OCI-LY1 (cell line): ENCODE results near the gene SAP30BP.
A peak's percentile ranks its signal among the peaks of the same experiment; 100 is the strongest.

ENCODE experiments used
- H2AFZ ChIP-seq: fragments of 200-600 bp; sonication (generic), shearing (Covaris generic); 2 replicates; pipeline ENCODE4 v1.6.0; 2014; ENCODE audit warnings: antibody characterized with exemption, mild to moderate bottlenecking, low read length
- H3F3A ChIP-seq: fragments of 200-600 bp; sonication (generic), shearing (Covaris generic); 2 replicates; pipeline ENCODE4 v1.6.0; 2014; ENCODE audit warnings: mild to moderate bottlenecking, antibody characterized with exemption, low read length, moderate library complexity; ENCODE audit not compliant: insufficient read depth
- H3K27ac ChIP-seq: fragments of 200-600 bp; sonication (generic); 2 replicates; pipeline ENCODE4 v1.5.1; 2014; ENCODE audit warnings: low read length, mixed run types, mild to moderate bottlenecking, low read depth; ENCODE audit not compliant: poor library complexity, severe bottlenecking
- H3K27me3 ChIP-seq: fragments of 200-600 bp; sonication (generic); 2 replicates; pipeline ENCODE4 v1.6.0; 2014; ENCODE audit warnings: antibody characterized with exemption, mild to moderate bottlenecking, low read length, moderate library complexity; ENCODE audit not compliant: insufficient read depth
- H3K36me3 ChIP-seq: fragments of 200-600 bp; sonication (generic); 2 replicates; pipeline ENCODE4 v1.6.1; 2014; ENCODE audit warnings: mild to moderate bottlenecking, antibody characterized with exemption, low read length, moderate library complexity, mixed read lengths; ENCODE audit not compliant: insufficient read depth
- H3K4me1 ChIP-seq: fragments of 200-600 bp; sonication (generic); 2 replicates; pipeline ENCODE4 v1.5.1; 2014; ENCODE audit warnings: mild to moderate bottlenecking, low read length, moderate library complexity; ENCODE audit not compliant: insufficient read depth, severe bottlenecking
- H3K4me2 ChIP-seq: fragments of 200-600 bp; sonication (generic), shearing (Covaris generic); 2 replicates; pipeline ENCODE4 v1.6.1; 2014; ENCODE audit warnings: low read length
- H3K4me3 ChIP-seq: fragments of 200-600 bp; sonication (generic); 2 replicates; pipeline ENCODE4 v1.5.1; 2014; ENCODE audit warnings: low read length, low read depth, mild to moderate bottlenecking, mixed read lengths; ENCODE audit not compliant: poor library complexity, severe bottlenecking
- H3K79me2 ChIP-seq: fragments of 200-600 bp; shearing (Covaris generic); 2 replicates; pipeline ENCODE4 v1.6.1; 2016; ENCODE audit warnings: mixed run types, low read length, mixed read lengths; ENCODE audit not compliant: insufficient read depth
- H3K9ac ChIP-seq: fragments of 200-600 bp; sonication (generic), shearing (Covaris generic); 2 replicates; pipeline ENCODE4 v1.6.1; 2014; ENCODE audit warnings: mild to moderate bottlenecking, low read length, mixed read lengths
- H3K9me2 ChIP-seq: fragments of 200-600 bp; sonication (generic), shearing (Covaris generic); 2 replicates; pipeline ENCODE4 v1.6.1; 2014; ENCODE audit warnings: low read depth, mild to moderate bottlenecking, low read length, mixed read lengths
- H3K9me3 ChIP-seq: fragments of 200-600 bp; shearing (Covaris generic); 2 replicates; pipeline ENCODE4 v1.6.1; 2014; ENCODE audit warnings: low read length, mixed read lengths
- H4K20me1 ChIP-seq: fragments of 200-600 bp; sonication (generic), shearing (Covaris generic); 2 replicates; pipeline ENCODE4 v1.6.0; 2016; ENCODE audit warnings: mild to moderate bottlenecking, low read length; ENCODE audit not compliant: insufficient read depth
- CTCF ChIP-seq: fragments of 200-600 bp; sonication (generic), shearing (Covaris generic); IDR thresholded peaks from 2 replicates; pipeline ENCODE4 v1.5.1; 2017; ENCODE audit warnings: mild to moderate bottlenecking, antibody characterized with exemption, low read length, moderate library complexity, mixed read lengths
- EZH2 ChIP-seq: fragments of 200-600 bp; sonication (generic), shearing (Covaris generic); IDR thresholded peaks from 2 replicates; pipeline ENCODE4 v1.8.0; 2017; ENCODE audit warnings: borderline replicate concordance, mixed run types, mild to moderate bottlenecking, antibody characterized with exemption, low read length, moderate library complexity, mixed read lengths

Gene SAP30BP

GRCh38 chr17:75633486-75634375, 33.4 kb upstream of the SAP30BP start:
- Histone ChIP-seq H3K4me3 (no peak overlapping the region), H3K4me1 (no peaks in the 10 kb centered on the region), H4K20me1 (no peaks in the 10 kb centered on the region), H3K79me2 (no peaks in the 10 kb centered on the region), H3K36me3 (peaks cover 16% of the 10 kb centered on the region; the same call in 1 of the 2 replicates), H3K9me2 (no peaks in the 10 kb centered on the region), H3K9me3 (no peaks in the 10 kb centered on the region), H3K27me3 (no peaks in the 10 kb centered on the region), H3F3A (no peaks in the 10 kb centered on the region), H3K27ac (no peak overlapping the region), H3K9ac (no peak overlapping the region), H2AFZ (no peak overlapping the region), H3K4me2 (no peak overlapping the region)
- TF ChIP-seq EZH2 (no peak), CTCF (peak; percentile 49; the same call in 1 of the 2 replicates)

GRCh38 chr17:75634376-75634740, 32.8 kb upstream of the SAP30BP start:
- Histone ChIP-seq H3K9me2 (no peaks in the 10 kb centered on the region), H3K9me3 (no peaks in the 10 kb centered on the region), H3K4me1 (no peaks in the 10 kb centered on the region), H3K27me3 (no peaks in the 10 kb centered on the region), H3F3A (no peaks in the 10 kb centered on the region), H3K79me2 (no peaks in the 10 kb centered on the region), H3K27ac (no peak overlapping the region), H2AFZ (no peak overlapping the region), H3K4me2 (no peak overlapping the region), H3K36me3 (peaks cover 16% of the 10 kb centered on the region; the same call in 1 of the 2 replicates), H4K20me1 (no peaks in the 10 kb centered on the region), H3K9ac (no peak overlapping the region), H3K4me3 (no peak overlapping the region)
- no peak for TF ChIP-seq CTCF
- no peak for TF ChIP-seq EZH2

- TF ChIP-seq CTCF (no peak), EZH2 (no peak)
- Histone ChIP-seq H3K9ac (no peak overlapping the region), H3K4me2 (no peak overlapping the region), H3K9me3 (no peaks in the 10 kb centered on the region), H3F3A (no peaks in the 10 kb centered on the region), H3K4me3 (no peak overlapping the region), H3K9me2 (no peaks in the 10 kb centered on the region), H4K20me1 (no peaks in the 10 kb centered on the region), H3K27ac (no peak overlapping the region), H3K79me2 (no peaks in the 10 kb centered on the region), H2AFZ (no peak overlapping the region), H3K27me3 (no peaks in the 10 kb centered on the region), H3K36me3 (peaks cover 16% of the 10 kb centered on the region; the same call in 1 of the 2 replicates), H3K4me1 (no peaks in the 10 kb centered on the region)
Measured at GRCh38 chr17:75634754-75635609, 32.2 kb upstream of the SAP30BP start.
